ENCODE measurements around the gene MED12.

DNA sequence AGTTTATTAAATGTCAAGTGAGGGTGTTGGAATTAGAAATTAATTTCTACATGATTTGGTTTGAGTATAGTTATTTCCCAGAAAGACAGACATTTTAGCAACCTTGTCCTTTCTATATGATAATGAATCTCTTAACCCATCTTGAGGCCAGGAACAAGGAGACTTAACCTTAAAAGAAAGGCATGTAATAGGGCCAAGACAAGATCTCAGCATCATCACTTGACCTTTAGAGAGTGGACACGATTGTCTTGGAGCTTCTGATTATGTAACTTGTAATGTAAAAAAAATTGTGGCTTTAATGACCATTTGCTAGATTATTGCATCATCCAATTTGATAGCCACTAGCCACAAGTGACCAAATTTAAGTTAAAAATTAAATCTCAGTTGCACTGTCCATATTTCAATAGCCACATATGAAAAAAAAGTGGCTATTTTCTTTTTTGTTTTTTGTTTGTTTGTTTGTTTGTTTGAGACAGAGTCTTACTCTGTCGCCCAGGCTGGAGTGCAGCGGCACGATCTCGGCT, 36.2 kb upstream of the MED12 start:
- TF ChIP-seq CTCF (conservative IDR thresholded peaks at IDR 0.05; ENCODE audit: low read depth, low read length) (no peak), EZH2 (IDR thresholded peaks at IDR 0.05; ENCODE audit: borderline replicate concordance, low read depth, low read length, poor library complexity, severe bottlenecking) (no peak)

Measured in A673 (cell line).